Measurements from ENCODE around the gene SEL1L3. TPM values are rescaled to one million over a fixed set of nuclear protein-coding genes. Genes with fewer than 3 reads are reported as not detected.

Gene SEL1L3
- total and polyA plus RNA-seq, 11 donors, result 1.1 to 20.7 (median 3.6) TPM

DNA sequence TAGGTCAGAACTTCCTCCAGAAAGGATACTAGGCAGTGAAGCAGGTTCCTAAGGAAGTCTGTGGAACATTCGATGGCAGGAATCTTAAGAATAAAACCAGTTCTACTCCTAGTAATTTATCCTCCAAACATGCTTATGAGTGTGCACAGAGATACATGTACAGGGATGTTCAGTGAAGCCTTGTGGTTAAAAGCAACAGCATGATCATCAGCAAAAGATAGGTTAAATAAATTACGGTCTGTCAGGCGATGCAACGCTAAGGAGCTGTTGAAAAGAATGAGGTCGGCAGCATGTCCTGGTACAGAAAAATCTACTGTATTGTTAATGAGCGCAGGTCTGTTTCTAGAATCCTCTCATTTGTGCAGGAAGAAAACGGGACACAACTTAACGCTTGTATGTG is 23.6 kb downstream of the SEL1L3 start:
- Histone ChIP-seq H3K36me3 (no peaks in the 10 kb centered on the region), H3K4me1 (peaks cover 0 to 23% (median 6%) of the 10 kb centered on the region in 12 donors), H3K27ac (no peak overlapping the region), H3K27me3 (no peaks in the 10 kb centered on the region), H3K4me3 (no peak overlapping the region), H3K9me3 (no peaks in the 10 kb centered on the region)
- DNase-seq (no peak), ATAC-seq (no peak)
- WGBS, 4 donors, result 83 to 89% (median 86%) methylated on average over 8 of the region's 8 CpGs
- intact Hi-C loops (cut with DNase I), result no loop called here
- TF ChIP-seq, protein P1, sequence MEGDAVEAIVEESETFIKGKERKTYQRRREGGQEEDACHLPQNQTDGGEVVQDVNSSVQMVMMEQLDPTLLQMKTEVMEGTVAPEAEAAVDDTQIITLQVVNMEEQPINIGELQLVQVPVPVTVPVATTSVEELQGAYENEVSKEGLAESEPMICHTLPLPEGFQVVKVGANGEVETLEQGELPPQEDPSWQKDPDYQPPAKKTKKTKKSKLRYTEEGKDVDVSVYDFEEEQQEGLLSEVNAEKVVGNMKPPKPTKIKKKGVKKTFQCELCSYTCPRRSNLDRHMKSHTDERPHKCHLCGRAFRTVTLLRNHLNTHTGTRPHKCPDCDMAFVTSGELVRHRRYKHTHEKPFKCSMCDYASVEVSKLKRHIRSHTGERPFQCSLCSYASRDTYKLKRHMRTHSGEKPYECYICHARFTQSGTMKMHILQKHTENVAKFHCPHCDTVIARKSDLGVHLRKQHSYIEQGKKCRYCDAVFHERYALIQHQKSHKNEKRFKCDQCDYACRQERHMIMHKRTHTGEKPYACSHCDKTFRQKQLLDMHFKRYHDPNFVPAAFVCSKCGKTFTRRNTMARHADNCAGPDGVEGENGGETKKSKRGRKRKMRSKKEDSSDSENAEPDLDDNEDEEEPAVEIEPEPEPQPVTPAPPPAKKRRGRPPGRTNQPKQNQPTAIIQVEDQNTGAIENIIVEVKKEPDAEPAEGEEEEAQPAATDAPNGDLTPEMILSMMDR (IDR thresholded peaks at IDR 0.05), result no peak
- TF ChIP-seq POLR2A (IDR thresholded peaks at IDR 0.05), result no peak

DNA sequence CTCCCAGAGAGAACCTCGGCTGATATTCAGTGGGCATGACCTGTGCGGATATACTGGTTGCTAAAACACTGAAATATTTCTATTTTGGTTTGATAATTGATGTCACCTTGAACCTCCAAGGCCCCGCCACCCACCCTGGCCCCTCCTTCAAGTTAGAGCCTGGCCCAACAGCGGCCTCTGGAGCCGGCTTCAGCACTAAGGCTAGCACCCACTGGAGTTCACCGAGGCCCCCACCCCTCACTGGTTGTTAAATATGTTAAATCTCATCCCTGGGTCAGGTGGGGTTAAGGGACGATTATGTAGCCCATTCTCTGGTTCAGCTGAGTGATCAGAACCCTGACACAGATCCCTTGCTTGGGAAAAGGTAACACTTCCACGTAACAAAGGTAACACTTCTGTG is 24.3 kb downstream of the SEL1L3 start:
- TF ChIP-seq, protein P1 (IDR thresholded peaks at IDR 0.05), result no peak
- TF ChIP-seq POLR2A (IDR thresholded peaks at IDR 0.05), result no peak
- Histone ChIP-seq H3K4me3 (no peak overlapping the region), H3K36me3 (no peaks in the 10 kb centered on the region), H3K9me3 (no peaks in the 10 kb centered on the region), H3K27ac (no peak overlapping the region), H3K27me3 (no peaks in the 10 kb centered on the region), H3K4me1 (peaks cover 0 to 16% (median 2%) of the 10 kb centered on the region in 12 donors)
- DNase-seq (no peak), ATAC-seq (no peak)
- intact Hi-C loops (cut with DNase I), result no loop called here
- 61 to 78% (median 76%) methylated on average over 8 of the region's 8 CpGs for WGBS, 4 donors

DNA sequence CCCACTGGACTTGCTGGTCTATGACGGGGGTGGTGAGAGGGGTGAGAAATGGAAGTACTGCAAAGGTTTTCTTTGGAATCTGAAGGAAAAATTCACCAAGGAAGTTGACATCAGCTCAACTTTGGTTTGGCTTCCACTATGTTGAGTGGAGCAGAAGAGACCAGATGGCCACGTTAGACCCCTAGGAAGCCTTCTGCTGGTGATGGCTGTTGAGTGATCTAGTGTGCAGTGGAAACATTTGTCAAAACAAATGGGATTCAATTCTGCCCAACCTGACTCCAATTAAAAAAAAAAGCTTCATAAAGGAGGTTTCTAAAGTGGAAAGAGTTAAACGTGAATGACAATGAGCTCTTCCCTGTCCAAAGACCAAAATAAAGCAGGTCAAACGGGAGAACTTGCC is 25.7 kb downstream of the SEL1L3 start:
- TF ChIP-seq POLR2A (IDR thresholded peaks at IDR 0.05), result no peak
- TF ChIP-seq, protein P1 (IDR thresholded peaks at IDR 0.05), result no peak
- 86 to 93% (median 89%) methylated on average over 4 of the region's 4 CpGs for WGBS, 4 donors
- intact Hi-C loops (cut with DNase I), result no loop called here
- ATAC-seq (no peak), DNase-seq (no peak)
- Histone ChIP-seq H3K27me3 (no peaks in the 10 kb centered on the region), H3K4me3 (no peak overlapping the region), H3K9me3 (no peaks in the 10 kb centered on the region), H3K27ac (no peak overlapping the region), H3K36me3 (peaks cover 0 to 11% (median 0%) of the 10 kb centered on the region in 9 donors), H3K4me1 (peaks cover 0 to 3% (median 0%) of the 10 kb centered on the region in 12 donors)

DNA sequence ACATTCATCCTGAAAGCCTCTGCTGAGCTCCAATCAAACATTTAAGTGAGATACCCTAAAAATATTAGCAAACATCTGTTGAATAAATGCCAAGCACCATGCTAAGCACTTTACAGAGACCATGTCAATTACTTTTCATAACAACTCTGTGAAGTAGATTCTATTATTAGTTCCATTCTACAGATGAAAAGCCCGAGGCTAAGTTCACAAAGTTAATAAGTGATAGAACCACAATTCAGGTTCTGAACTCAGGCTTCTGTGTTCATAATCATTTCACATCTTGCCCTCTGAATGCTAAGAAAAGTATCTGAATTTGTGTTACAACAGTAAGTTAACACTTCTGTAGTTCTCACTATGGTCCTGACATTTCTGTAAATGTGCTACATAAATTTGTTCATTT is 27.4 kb downstream of the SEL1L3 start:
- no peaks in the 10 kb centered on the region for H3K9me3 ChIP-seq
- no peaks in the 10 kb centered on the region for H3K27me3 ChIP-seq
- intact Hi-C loops (cut with DNase I), result no loop called here
- no peak for ATAC-seq
- peaks cover 0 to 14% (median 0%) of the 10 kb centered on the region in 9 donors for H3K36me3 ChIP-seq
- no peaks in the 10 kb centered on the region for H3K4me1 ChIP-seq
- no peak for TF ChIP-seq POLR2A (IDR thresholded peaks at IDR 0.05)
- TF ChIP-seq, protein P1 (IDR thresholded peaks at IDR 0.05), result no peak
- 83 to 89% (median 85%) methylated on average over 1 of the region's 1 CpG for WGBS, 4 donors
- H3K27ac ChIP-seq, result no peak overlapping the region
- no peak for DNase-seq
- H3K4me3 ChIP-seq, result no peak overlapping the region
